ENCODE data around the gene SLC16A12.

The SLC16A12 gene

GRCh38 chr10:89475125-89475524 is 60.3 kb downstream of the SLC16A12 start:
- no peak for DNase-seq (ENCODE audit: low read depth)
- H3K4me3 ChIP-seq (ENCODE audit: low read depth, low read length) = no peak overlapping the region
- no peak for TF ChIP-seq CTCF (conservative IDR thresholded peaks at IDR 0.05; ENCODE audit: low read depth, low read length)

DNA sequence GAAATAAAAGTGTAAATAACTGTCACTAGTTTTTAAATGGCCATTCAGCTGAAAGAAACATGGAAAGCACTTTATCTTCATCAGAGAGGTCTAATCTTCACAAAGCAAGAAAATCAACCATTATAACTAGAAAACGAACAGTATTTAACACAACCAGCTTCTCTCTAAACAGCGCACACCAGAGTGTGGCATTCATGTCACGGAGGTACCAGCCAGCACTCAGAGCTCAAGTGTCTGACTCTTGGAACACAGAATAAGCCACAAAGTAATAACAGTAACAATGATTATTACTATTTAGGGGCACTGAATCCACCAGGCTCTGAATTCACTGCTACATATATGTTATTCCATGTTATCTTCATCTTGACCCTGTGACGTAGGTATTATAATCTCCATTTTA is 60.9 kb downstream of the SLC16A12 start:
- no peak overlapping the region for H3K4me3 ChIP-seq (ENCODE audit: low read depth, low read length)
- no peak for TF ChIP-seq CTCF (conservative IDR thresholded peaks at IDR 0.05; ENCODE audit: low read depth, low read length)
- no peak for DNase-seq (ENCODE audit: low read depth)

DNA sequence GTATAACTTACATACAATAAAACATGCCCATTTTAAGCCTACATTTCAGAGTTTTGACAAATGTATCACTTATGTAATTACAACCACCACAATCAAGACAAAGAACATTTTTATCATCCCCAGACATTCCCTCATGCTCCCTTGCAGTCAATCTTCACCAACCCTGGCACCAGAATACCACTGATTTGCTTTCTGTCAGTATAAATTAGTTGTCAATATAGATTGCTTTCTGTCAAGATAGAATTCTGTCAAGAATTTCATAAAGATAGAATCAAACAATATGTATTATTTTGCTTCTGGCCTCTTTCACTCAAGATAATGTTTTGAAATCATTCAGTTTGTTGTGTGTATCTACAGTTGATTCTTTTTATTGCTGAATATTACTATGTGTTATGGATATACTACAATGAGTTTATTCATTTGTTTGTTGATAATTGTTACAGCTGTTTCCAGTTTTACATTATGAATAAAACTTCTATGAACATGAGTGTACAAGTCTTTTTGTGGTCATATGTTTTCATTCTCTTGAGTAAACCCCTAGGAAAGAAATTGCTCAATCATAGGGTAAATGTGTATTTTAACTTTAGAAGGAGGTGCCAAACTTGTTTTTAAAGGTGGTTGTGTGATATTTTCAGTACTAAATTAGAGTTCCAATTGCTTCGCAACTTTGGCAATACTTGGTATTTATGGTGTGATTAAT is 64.1 kb downstream of the SLC16A12 start:
- no peak for TF ChIP-seq CTCF (conservative IDR thresholded peaks at IDR 0.05; ENCODE audit: low read depth, low read length)
- DNase-seq (ENCODE audit: low read depth) = peak; percentile 71

DNA sequence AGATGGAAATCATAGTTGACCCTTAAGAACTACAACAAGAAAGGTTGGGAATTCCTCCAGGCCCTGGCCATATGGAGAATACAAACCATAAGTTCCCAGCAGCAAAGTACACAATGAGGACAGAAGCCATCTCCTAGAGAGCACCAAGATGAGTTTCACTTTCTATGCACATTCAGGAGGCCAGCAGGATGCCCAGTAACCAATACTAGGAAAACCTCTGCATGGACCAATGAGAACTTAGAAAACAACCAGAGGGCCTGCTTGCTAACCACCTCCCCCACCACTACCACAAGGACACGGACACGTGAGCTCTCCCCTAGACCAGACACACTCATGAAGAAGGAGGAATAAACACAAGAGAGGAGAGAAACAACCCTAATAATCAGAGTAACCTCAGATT is 64.8 kb downstream of the SLC16A12 start:
- no peak overlapping the region for H3K4me3 ChIP-seq (ENCODE audit: low read depth, low read length)
- TF ChIP-seq CTCF (conservative IDR thresholded peaks at IDR 0.05; ENCODE audit: low read depth, low read length) = no peak
- peak; percentile 92 for DNase-seq (ENCODE audit: low read depth)

More for the DNA sequence above, 64.1 kb downstream of the SLC16A12 start:
- H3K4me3 ChIP-seq (ENCODE audit: low read depth, low read length) = no peak overlapping the region

DNA sequence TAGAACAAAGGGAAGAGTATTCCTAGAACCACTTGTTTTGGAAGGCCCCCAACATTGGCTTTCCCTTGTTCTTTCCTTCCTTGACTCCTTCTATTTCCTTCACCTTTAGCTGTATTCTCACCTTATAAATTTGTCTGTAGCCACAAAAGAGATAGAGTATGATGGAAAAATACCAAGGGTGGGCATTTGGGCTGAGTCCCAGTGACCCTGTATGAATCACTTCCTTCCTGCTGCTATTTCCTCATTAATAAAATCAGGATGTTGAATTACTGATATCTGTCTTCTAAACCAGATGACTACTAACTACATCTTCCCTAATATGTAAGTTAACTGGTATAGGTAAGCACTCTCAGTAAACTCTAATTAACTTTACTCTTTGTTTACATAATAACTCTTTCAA is 65.9 kb downstream of the SLC16A12 start:
- no peak overlapping the region for H3K4me3 ChIP-seq (ENCODE audit: low read depth, low read length)
- no peak for TF ChIP-seq CTCF (conservative IDR thresholded peaks at IDR 0.05; ENCODE audit: low read depth, low read length)
- no peak for DNase-seq (ENCODE audit: low read depth)

- DNase-seq (ENCODE audit: low read depth) = no peak
- H3K4me3 ChIP-seq (ENCODE audit: low read depth, low read length) = no peak overlapping the region
- no peak for TF ChIP-seq CTCF (conservative IDR thresholded peaks at IDR 0.05; ENCODE audit: low read depth, low read length)
Measured at GRCh38 chr10:89468191-89468965, 67.0 kb downstream of the SLC16A12 start.

All from choroid plexus epithelial cell (primary cell).